A673 (cell line): Measurements from ENCODE around the gene GRIK3.

Experiments used
- EZH2 ChIP-seq: fragments of 200-600 bp; sonication (generic); IDR thresholded peaks from 2 replicates; pipeline ENCODE4 v1.6.1; 2017; ENCODE audit warnings: borderline replicate concordance, low read depth, mild to moderate bottlenecking, mixed read lengths, antibody characterized with exemption, low read length; ENCODE audit not compliant: poor library complexity, severe bottlenecking
- TF ChIP-seq, protein P1 (sequence below): fragments of 300-800, 200-600 bp; sonication (generic); conservative IDR thresholded peaks from 2 replicates; pipeline ENCODE4 v1.5.1; 2017; ENCODE audit warnings: low read depth, mild to moderate bottlenecking, antibody characterized with exemption, low read length, moderate library complexity, mixed read lengths

DNA sequence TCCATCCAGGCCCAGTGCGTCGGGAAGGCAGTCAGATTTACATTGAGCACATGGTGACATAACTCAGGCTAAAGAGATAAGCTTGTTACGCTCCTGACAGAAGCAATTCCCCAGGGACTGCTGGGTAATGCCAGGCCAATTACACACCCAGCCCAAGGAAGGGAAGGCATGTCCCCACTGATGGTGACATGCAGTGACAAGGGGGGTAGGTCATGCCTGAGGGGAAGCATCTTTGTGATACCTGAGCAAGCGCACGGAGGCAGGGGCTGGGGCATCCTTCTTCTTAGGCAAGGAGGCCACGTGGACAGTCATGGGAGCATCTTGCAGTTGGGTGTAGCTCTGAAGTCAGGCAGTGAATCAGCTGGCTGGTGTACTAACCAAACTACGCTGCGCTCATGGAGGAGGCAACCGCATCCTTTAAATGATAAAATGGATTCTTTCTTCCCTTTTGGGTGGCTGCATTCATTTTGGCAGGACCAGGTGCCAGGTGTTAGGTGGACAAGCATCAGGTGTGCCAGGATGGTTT, 39.6 kb upstream of the GRIK3 start:
- TF ChIP-seq, protein P1, sequence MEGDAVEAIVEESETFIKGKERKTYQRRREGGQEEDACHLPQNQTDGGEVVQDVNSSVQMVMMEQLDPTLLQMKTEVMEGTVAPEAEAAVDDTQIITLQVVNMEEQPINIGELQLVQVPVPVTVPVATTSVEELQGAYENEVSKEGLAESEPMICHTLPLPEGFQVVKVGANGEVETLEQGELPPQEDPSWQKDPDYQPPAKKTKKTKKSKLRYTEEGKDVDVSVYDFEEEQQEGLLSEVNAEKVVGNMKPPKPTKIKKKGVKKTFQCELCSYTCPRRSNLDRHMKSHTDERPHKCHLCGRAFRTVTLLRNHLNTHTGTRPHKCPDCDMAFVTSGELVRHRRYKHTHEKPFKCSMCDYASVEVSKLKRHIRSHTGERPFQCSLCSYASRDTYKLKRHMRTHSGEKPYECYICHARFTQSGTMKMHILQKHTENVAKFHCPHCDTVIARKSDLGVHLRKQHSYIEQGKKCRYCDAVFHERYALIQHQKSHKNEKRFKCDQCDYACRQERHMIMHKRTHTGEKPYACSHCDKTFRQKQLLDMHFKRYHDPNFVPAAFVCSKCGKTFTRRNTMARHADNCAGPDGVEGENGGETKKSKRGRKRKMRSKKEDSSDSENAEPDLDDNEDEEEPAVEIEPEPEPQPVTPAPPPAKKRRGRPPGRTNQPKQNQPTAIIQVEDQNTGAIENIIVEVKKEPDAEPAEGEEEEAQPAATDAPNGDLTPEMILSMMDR: no peak
- no peak for TF ChIP-seq EZH2
